Left lung (tissue), 10 donors: ENCODE data around the gene PDHX. TPM values are rescaled to one million over a fixed set of nuclear protein-coding genes. Genes with fewer than 3 reads are reported as not detected.

Experiments
- ATAC-seq: fragments of 200-7000 bp; cut with Tn5 transposase; one replicate; pipeline ENCODE4 v1.9.1; 2020; ENCODE audit warnings: moderate library complexity
- DNase-seq, 4 donors: peaks; one replicate each; pipeline ENCODE4 v3.0.0-alpha.2; 2013 to 2020
- H3K27ac ChIP-seq, 2 donors: fragments of 200-600 bp; sonication (generic) in 1 of 2; one replicate each; pipeline versions ENCODE4 v1.5.0 to v1.8.0; 2020 to 2021
- H3K27me3 ChIP-seq, 2 donors: fragments of 200-600 bp; sonication (generic) in 1 of 2; one replicate each; pipeline versions ENCODE4 v1.5.0 to v1.8.0; 2020 to 2021
- H3K36me3 ChIP-seq, 2 donors: fragments of 200-600 bp; sonication (generic) in 1 of 2; one replicate each; pipeline versions ENCODE4 v1.5.0 to v1.8.0; 2020 to 2021
- H3K4me1 ChIP-seq, 2 donors: fragments of 200-600 bp; one replicate each; pipeline ENCODE4 v1.8.0; 2021
- H3K4me3 ChIP-seq, 2 donors: fragments of 200-600 bp; sonication (generic) in 1 of 2; one replicate each; pipeline versions ENCODE4 v1.5.0 to v1.8.0; 2020 to 2021; ENCODE audit warnings: mild to moderate bottlenecking in 1 of 2
- H3K9me3 ChIP-seq, 2 donors: fragments of 200-600 bp; sonication (generic) in 1 of 2; one replicate each; pipeline versions ENCODE4 v1.5.0 to v1.8.0; 2020 to 2021
- CTCF ChIP-seq, 2 donors: fragments of 200-600 bp; sonication (generic) in 1 of 2; IDR thresholded peaks; one replicate each; pipeline versions ENCODE4 v1.5.0 to v1.8.0; 2021; ENCODE audit warnings: antibody characterized with exemption in 2 of 2
- intact Hi-C, 2 donors: fragments of 100-400 bp; cut with DNase I; formaldehyde crosslinking; loops; one replicate each; pipeline versions ENCODE4 v1.11.2 to v1.14.2; 2022
- polyA plus RNA-seq, 6 donors: library from polyadenylated mRNA; unstranded; fragments of 120-200 nt; gene quantifications; one replicate each; pipeline ENCODE4 v1.2.1, GENCODE V29; 2013; ENCODE audit not compliant: insufficient read length in 6 of 6
- total RNA-seq, 2 donors: library from RNA; stranded (reverse); fragmentation: NEBNext Ultra II Directional; extraction: Animal tissue kit (Norgen Biotek cat#: 25700); gene quantifications; one replicate each; pipeline ENCODE4 v1.2.1, GENCODE V29; 2021
- donor health status: DM: no; HTN: yes; CAD: no.
- donor health status: DM: no; HTN: no; CAD: no.

PDHX gene
- total and polyA plus RNA-seq, 8 donors, result 31.8 to 41.7 (median 35.0) TPM

GRCh38 chr11:34898474-34898873 is 17.9 kb upstream of the PDHX start:
- Histone ChIP-seq H3K9me3 (peaks cover 4 to 68% of the 10 kb centered on the region in 2 donors), H3K4me1 (no peaks in the 10 kb centered on the region), H3K27ac (no peak overlapping the region), H3K4me3 (no peak overlapping the region), H3K36me3 (peaks cover 0 to 13% of the 10 kb centered on the region in 2 donors), H3K27me3 (no peaks in the 10 kb centered on the region)
- DNase-seq (no peak), ATAC-seq (no peak)
- TF ChIP-seq CTCF (IDR thresholded peaks at IDR 0.05), result no peak
- intact Hi-C loops, result no loop called here

GRCh38 chr11:34899633-34900016 is 16.8 kb upstream of the PDHX start:
- peaks cover 0 to 13% of the 10 kb centered on the region in 2 donors for H3K36me3 ChIP-seq
- intact Hi-C loops, result no loop called here
- H3K4me3 ChIP-seq, result no peak overlapping the region
- no peak for ATAC-seq
- no peak for DNase-seq
- no peaks in the 10 kb centered on the region for H3K4me1 ChIP-seq
- no peak overlapping the region for H3K27ac ChIP-seq
- H3K9me3 ChIP-seq, result peaks cover 4 to 69% of the 10 kb centered on the region in 2 donors
- no peak for TF ChIP-seq CTCF (IDR thresholded peaks at IDR 0.05)
- no peaks in the 10 kb centered on the region for H3K27me3 ChIP-seq

GRCh38 chr11:34904421-34904955 is 11.9 kb upstream of the PDHX start:
- intact Hi-C loops, result no loop called here
- Histone ChIP-seq H3K4me3 (no peak overlapping the region), H3K27ac (no peak overlapping the region), H3K9me3 (peaks cover 0 to 37% of the 10 kb centered on the region in 2 donors), H3K36me3 (peaks cover 0 to 13% of the 10 kb centered on the region in 2 donors), H3K4me1 (peaks cover 0 to 2% of the 10 kb centered on the region in 2 donors), H3K27me3 (no peaks in the 10 kb centered on the region)
- no peak for TF ChIP-seq CTCF (IDR thresholded peaks at IDR 0.05)
- no peak for DNase-seq
- no peak for ATAC-seq

GRCh38 chr11:34905666-34906065 is 10.8 kb upstream of the PDHX start:
- no peak overlapping the region for H3K4me3 ChIP-seq
- intact Hi-C loops, result no loop called here
- H3K36me3 ChIP-seq, result peaks cover 0 to 13% of the 10 kb centered on the region in 2 donors
- H3K9me3 ChIP-seq, result peaks cover 0 to 26% of the 10 kb centered on the region in 2 donors
- DNase-seq (no peak), ATAC-seq (no peak)
- no peaks in the 10 kb centered on the region for H3K27me3 ChIP-seq
- H3K4me1 ChIP-seq, result peaks cover 0 to 14% of the 10 kb centered on the region in 2 donors
- no peak overlapping the region for H3K27ac ChIP-seq
- no peak for TF ChIP-seq CTCF (IDR thresholded peaks at IDR 0.05)

GRCh38 chr11:34907934-34908593 is 8.4 kb upstream of the PDHX start:
- Histone ChIP-seq H3K27ac (no peak overlapping the region), H3K4me3 (no peak overlapping the region), H3K4me1 (peaks cover 0 to 23% of the 10 kb centered on the region in 2 donors), H3K9me3 (peaks cover 0 to 2% of the 10 kb centered on the region in 2 donors), H3K36me3 (no peaks in the 10 kb centered on the region), H3K27me3 (no peaks in the 10 kb centered on the region)
- no peak for TF ChIP-seq CTCF (IDR thresholded peaks at IDR 0.05)
- no peak for ATAC-seq
- intact Hi-C loops, result no loop called here
- DNase-seq, result no peak
